CD4-positive, alpha-beta T cell treated with Interleukin-1 beta for 1 hour (primary cell): ENCODE results near the gene SEMA5A.

Experiments used
- DNase-seq, 2 donors: peaks; one replicate each; pipeline ENCODE4 v3.0.0-alpha.2; 2020 to 2022

Gene SEMA5A

GRCh38 chr5:9545136-9545991, 511 bp downstream of the SEMA5A start:
- DNase-seq, result no peak

DNA sequence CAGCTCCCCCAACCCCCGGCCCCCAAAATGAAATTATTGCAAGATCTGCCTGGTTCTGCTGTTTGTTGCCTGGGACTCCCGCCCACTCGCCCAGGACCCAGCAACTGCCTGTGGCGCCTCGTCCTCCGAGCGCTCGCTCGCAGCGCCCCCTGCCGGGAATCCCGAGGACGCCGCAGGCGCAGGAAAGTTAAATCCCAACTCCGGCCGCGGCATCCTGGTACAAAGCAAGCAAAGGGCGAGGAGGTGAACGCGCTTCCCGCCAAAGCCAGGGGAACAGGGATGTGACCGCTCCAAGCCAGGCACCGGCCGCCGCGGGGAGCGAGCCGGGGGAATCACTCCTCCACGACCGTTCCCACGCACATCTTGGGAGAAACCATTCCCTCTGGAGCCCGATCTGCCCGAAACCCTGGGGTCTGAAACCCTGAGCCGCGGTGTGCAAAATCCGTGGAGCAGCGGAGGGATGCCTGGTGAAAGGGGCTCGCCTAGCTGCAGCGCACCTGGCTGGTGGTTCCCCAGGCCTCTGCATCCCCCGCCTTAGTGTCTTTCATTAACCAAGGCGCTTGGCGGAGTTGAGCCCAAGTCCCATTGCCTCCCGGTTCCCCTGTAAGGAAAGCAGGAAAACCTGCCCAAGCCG, 1.3 kb downstream of the SEMA5A start:
- peak in 1 of 2 donors; percentile 37 for DNase-seq

- no peak for DNase-seq
These were observed 1.8 kb downstream of the SEMA5A start for GRCh38 chr5:9544056-9544455.

DNA sequence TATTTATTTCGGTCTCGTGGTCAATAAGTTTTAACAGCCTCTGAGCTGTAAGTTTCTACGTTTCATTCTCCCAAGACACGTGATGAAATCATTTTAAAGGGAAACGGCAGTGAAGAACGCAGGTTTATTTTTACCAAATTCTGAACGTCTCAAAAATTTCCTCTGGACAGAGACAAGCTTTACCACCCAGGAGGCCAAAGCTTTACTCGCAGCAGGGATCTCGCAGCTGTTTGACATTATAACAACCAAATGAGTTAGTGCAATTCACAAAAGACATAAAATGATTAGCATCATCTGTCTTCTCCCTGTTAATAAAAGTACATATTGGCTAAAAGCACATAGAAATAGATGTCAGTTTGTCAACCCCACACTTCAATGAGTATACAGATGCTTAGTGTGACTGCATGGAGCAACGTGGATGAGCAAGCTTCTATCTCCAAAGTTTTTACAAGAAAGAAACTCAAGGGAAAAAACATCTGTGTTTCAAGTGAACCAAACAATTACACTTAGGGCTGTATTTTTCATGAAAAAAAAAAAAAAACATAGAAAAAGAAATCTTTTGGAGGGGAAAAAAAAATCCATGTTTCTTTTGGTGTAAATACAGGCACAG, 2.5 kb downstream of the SEMA5A start:
- no peak for DNase-seq

DNA sequence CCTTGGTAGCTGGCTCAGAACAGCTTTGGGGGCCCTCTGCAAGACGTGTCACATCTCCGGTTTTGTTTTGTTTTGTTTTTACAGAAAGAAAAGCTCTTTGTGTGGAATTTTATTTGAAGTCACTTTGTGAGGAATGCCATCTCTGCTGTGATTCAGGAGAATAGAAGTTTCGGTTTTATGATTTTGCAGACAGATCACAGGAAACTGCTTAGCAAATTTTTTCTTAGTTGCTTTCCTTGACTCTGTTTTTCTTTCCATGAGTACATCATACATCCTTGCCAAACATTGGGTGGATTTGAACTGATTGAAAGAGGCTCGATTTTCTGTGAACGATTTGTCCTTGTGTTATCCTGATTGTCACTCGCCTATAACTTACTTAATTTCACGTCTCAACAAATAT, 5.1 kb downstream of the SEMA5A start:
- no peak for DNase-seq

DNA sequence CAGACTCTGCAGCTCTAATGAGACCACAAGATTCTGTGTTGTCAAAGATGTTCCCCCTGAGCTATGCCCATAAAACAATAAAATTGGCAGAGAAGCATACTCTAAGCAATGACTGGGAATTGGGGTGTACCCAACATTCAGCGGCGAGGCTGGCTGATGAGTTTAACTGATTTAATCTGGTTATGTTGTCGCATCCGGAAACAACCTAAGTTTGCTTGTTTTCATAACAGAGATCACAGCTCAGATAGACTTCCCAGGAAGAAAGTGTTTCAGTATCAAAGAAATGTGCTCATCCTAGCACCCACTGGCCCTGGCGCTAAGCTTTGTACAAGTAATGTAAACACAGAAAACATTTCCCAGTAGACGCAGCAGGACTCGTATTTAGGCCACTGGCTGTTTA, 7.4 kb downstream of the SEMA5A start:
- peak in 1 of 2 donors; percentile 1 for DNase-seq

GRCh38 chr5:9537223-9538141, 8.4 kb downstream of the SEMA5A start:
- DNase-seq, result no peak

GRCh38 chr5:9536717-9537116, 9.2 kb downstream of the SEMA5A start:
- DNase-seq, result no peak

- no peak for DNase-seq
These were observed 10.9 kb downstream of the SEMA5A start for GRCh38 chr5:9534881-9535517.

DNA sequence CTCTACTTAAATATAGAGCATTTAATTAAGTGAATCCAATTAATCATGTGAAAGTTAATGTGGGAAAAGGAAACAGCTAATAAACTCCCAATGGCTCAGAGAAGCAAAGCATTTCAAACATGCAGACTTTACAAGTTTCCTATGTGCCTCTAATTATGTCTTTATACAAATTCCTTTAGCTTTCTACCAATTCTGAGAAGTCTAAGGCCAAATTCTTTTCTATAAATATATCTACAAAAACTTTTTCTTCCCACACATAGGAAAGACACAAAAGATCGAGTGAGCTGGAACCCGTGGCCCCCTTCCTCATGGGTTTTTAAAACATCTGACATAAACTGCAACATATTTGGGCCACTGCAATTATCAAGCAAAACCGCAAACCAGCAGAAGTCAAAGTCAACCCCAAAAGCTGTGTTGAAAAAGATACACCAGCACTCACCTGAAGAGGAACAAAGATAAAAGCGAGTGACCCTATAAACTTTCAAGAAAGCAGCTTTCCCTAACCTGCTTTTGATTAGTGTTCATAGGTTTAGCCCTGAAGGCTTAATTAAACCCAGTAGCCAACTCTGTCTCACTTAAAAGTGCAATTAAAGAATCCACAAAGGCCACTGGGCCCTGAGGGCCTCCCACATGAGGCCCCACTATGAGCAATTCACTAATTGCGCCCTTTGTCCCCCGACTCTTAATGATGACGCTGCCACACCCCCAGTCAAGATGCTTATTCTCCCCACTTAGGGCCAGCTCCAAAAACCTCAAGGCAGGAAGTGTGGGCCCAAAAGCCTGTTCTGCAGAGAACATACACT, 12.1 kb downstream of the SEMA5A start:
- no peak for DNase-seq

GRCh38 chr5:9533096-9533495, 12.8 kb downstream of the SEMA5A start:
- no peak for DNase-seq

DNA sequence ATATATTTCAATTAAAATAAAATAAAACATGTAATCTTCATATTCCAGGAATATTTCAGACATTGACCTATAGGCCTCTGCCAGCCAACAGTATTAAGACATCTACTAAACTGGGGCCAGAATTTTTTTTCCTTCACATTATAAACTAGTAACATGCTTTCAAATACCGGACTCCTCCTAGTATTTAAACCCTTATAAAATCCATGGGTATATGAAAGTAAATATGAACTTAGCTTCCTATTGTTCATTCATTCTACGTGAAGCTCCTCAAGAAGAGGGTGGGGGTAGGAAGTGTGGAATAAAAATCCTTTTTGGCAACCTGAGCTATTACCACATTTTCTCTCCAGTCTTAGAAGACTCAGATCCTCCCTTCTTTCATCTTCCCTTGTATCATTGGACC, 16.4 kb downstream of the SEMA5A start:
- DNase-seq, result no peak

GRCh38 chr5:9529041-9529480, 16.8 kb downstream of the SEMA5A start:
- DNase-seq, result no peak

- DNase-seq, result no peak
These were observed 20.9 kb downstream of the SEMA5A start for GRCh38 chr5:9524941-9525340.

DNA sequence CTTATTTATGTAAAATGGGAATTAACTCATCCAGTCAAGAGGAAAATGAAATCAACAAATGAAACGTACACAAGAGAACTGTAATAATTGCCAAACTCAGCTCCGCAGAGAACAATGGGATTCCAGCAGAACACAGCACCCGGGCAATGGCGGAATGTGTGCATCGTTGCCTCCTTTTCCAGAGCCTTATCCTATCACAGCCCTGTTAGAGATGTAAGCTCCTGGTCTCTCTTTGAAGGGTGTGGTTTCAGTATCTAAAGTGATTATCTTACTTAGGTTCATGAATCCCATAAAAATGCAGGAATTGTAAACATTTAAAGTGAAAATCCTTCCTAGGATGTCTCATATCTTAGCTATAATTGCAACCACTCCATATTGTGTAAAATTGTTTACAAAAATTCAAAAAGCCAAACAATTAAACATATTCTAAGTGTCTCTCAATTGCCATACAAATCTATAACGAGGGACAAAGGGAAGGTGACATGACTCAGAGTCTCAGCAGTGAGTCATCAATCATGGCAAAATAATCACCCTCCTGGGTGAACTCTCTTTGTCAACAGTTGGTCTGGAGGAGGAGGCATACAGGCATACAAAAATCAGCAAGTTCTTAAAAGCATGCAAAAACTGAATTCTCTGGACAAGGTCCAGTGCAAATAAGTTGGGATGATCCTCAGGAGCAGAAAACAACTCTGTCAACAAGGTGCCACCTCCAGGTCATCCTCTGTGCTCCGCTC, 22.6 kb downstream of the SEMA5A start:
- no peak for DNase-seq

DNA sequence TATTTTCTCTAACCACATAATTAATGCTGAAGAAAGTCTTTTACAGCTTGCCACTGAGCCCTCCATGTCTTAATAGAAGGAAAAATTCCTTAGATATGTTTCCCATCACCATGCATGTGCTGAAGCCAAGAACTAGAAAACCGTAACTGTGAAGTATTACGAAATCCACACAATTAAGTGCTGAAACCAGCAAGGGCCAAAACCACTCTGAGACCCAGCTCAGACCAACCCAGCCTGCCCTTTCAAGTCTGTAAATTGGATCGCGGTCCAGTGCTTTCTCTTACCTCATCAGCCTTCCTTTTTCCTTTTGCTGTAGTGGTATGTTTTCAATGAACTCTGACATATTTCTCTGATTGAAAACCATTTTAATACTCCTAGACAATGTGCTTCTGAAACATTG, 26.3 kb downstream of the SEMA5A start:
- no peak for DNase-seq

GRCh38 chr5:9516591-9516990, 29.3 kb downstream of the SEMA5A start:
- no peak for DNase-seq

DNA sequence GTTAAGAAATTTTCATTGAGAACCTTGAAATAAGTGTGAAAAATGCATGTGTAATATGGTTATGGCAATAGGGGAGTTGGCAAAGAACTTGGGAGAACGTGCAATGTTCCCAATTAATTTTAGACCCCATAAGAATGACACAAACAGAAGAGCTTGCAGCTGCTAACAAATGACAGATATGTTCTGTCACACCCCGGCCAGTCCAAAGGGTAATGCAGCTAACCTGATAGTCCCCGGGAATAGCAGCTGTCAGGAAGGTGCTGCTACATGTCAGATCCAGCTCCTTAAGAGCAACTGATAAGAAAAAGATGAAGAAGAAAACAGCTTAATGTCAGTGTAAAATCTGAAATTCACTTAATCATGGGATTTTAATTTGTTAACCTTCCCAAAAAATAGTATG, 30.4 kb downstream of the SEMA5A start:
- no peak for DNase-seq

DNA sequence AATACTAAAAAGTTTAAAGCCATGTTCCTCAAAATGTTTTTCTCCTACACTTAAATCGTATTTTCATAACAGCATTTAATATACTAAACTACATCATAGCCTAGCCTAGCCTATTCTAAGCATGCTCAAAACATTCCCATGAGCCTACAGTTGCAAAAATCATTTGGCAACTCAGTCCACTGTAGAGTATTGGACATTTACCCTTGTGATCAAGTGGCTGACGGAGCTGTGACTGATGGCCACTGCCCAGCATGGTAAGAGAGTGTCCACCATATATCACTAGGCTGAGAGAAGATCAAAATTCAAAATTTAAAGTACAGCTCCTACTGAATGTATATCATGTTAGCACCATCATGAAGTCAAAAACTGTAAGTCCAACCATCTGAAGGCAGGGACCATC, 30.9 kb downstream of the SEMA5A start:
- DNase-seq, result no peak

GRCh38 chr5:9513827-9514226, 32.0 kb downstream of the SEMA5A start:
- no peak for DNase-seq

DNA sequence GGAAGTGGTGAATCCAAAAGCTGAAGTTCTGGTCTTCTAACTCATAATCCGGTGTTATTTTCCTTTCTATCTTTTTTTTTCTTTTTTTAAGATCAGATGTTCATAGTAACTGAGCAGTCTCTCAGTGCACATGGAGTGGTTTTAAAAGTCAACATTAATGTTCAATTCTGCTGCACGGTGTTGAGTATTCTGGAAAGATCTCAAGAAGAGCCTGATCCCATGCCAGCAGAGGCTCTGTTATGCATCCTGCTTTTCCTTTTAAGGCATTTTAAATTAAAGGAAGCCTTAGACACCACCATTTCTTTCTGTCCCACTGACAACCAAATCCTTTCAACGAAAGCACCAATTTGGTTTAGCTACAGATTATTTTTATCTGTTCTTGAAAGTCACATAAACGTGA, 33.4 kb downstream of the SEMA5A start:
- DNase-seq, result no peak
